HG03469 (cell line): ENCODE data around the gene SULT6B1.

ENCODE experiments used
- ATAC-seq: cut with Tn5 transposase; IDR thresholded peaks from one replicate; pipeline ENCODE4 v1.9.1; 2021; ENCODE audit warnings: mild to moderate bottlenecking, moderate library complexity, moderate number of reproducible peaks; ENCODE audit not compliant: unreplicated experiment

Gene SULT6B1

DNA sequence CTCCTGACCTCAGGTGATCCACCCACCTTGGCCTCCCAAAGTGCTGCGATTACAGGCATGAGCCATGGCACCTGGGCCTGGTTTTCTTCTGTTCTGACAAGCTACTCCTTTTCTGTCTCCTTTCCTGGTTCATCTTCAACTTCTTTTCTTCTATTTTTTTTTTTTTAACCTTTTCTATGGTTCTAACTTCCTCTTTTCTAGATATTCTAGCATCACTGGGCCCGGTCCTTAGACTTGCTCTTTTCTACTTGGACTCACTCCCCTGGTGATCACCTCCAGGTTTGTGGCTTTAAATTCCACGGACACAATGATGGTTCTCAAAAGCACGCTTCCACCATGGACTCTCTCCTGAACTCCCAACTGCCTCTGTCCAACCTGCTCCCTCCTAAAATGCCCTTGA, 33.7 kb downstream of the SULT6B1 start:
- ATAC-seq = no peak

GRCh38 chr2:37153224-37153623, 35.2 kb downstream of the SULT6B1 start:
- no peak for ATAC-seq

- ATAC-seq = no peak
Observed at GRCh38 chr2:37149626-37150322, 38.7 kb downstream of the SULT6B1 start.

DNA sequence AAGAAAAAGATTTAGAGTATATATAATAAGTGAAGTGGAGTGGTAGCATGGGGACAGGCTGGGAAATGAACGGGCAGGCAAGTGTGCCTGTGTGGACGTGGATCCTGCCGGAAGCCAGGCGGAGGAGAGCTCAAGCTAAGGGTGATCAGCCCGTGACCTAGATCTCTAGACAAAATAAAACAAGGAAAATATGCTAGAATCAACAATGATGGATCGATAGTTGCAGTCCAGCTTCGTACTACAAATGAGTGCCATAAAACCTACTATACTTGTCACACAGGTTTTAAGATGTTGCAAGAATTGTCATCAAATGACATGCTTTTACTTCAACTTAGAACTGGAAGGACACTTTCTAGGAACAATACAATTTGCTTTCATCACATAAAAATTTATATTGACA, 40.1 kb downstream of the SULT6B1 start:
- ATAC-seq = no peak

DNA sequence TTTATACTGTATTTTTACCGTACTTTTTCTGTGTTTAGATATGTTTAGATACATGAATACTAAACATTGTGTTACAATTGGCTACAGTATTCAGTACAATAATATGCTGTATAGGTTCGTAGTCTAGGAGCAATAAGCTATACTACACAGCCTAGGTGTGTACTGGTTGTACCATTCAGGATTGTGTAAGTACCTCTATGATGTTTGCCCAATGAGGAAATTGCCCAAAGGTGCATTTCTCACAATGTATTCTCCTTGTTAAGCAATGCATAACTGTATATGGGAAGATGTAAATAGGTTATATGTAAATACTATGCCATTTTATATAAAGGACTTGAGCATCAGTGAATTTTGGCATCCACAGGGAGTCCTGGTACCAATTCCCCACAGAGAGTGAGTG, 42.4 kb downstream of the SULT6B1 start:
- ATAC-seq = no peak

- no peak for ATAC-seq
Observed at GRCh38 chr2:37143974-37144373, 44.5 kb downstream of the SULT6B1 start.

DNA sequence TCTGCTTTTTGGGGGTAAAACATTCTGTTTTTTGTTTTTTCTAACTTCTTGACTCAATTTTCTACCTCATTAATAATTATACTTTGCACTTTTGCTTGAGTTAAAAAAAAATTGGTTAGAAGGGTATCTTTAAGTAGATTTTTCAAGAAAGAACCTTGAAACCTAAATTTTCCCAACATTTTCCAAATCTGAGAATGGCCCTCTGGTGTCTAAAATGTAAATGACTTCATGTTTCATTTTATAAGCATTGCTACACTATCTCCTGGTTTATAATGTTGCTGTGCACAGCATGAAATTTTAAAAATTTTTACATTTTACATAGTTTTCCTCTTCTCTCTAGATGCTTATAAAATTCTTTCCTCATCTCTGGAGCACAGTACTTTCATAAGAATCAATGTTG, 45.9 kb downstream of the SULT6B1 start:
- no peak for ATAC-seq

- no peak for ATAC-seq
Observed at GRCh38 chr2:37132914-37133313, 55.6 kb downstream of the SULT6B1 start.

DNA sequence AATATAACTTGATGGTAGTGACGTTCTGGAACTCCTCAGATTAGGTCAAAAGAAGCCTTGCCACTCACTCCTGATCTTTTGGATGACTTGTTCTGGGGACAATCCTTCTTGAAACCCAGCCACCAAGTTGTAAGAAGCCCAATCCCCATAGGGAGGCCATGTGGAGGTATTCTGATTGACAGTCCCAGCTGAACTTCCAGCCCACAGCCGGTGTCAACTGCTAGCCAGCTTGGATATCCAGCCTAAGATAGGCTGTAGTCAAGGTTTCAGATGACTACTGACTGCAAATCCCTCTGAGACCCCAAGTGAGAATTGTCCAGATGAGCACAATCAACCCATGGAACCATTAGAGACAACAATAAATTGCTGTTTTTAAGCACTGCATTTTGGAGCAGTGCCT, 63.1 kb downstream of the SULT6B1 start:
- ATAC-seq = no peak

DNA sequence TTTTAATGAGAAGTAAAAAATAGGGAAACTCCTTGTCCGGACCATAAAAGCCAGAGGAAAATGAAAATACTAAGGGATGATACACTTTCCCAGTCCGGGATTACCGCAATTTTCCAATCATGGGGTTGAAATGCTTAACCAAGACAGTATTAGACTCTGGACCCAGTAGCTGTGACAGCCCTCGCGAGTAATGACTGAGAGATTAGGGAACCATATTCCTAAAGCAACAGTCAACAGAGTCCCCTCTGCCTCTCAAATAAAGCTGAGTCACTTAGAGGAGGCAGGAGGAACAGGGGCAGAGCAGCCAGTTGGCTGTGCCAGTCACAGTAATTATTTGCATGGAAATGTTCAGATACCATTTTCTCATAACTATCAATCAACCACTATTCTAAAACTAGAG, 69.3 kb downstream of the SULT6B1 start:
- no peak for ATAC-seq
